ENCODE results near the gene PARD3.
A peak's percentile ranks its signal among the peaks of the same experiment; 100 is the strongest.
"Not testable (repeated sequence)": the region's sequence is repeated elsewhere in the genome, so short reads cannot be mapped to it uniquely, and the experiment has no call there.

PARD3 gene

DNA sequence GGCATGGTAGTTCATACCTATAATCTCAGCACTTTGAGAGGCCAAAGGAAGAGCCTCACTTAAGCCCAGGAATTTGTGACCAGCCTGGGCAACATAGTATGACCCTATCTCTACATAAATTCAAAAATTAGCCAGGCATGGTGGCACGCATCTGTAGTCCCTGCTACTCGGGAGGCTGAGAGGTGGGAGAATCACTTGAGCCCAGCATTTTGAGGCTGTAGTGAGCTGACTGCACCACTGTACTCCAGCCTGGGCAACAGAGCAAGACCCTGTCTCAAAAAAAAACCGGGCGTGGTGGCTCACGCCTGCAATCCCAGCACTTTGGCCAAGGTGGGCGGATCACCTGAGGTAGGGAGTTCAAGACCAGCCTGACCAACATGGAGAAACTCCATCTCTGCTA, 19.8 kb downstream of the PARD3 start:
- DNase-seq, result no peak

GRCh38 chr10:34794835-34795234, 20.3 kb downstream of the PARD3 start:
- DNase-seq, result no peak

DNA sequence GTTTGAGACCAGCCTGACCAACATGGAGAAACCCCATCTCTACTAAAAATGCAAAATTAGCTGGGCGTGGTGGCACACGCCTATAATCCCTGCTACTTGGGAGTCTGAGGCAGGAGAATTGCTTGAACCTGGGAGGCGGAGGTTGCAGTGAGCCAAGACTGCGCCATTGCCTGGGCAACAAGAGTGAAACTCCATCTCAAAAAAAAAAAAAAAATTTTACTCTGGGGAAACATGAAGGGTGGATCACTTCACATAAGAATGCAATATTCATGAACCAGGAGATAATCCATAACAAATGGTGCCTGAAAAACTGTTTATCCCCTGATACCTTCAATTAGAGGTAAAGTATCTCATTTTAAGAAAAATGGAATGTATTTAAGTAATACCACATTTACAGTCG, 21.5 kb downstream of the PARD3 start:
- DNase-seq, result not testable (repeated sequence)

GRCh38 chr10:34792881-34793280, 22.2 kb downstream of the PARD3 start:
- DNase-seq, result no peak

GRCh38 chr10:34791947-34792346, 23.1 kb downstream of the PARD3 start:
- DNase-seq, result no peak

DNA sequence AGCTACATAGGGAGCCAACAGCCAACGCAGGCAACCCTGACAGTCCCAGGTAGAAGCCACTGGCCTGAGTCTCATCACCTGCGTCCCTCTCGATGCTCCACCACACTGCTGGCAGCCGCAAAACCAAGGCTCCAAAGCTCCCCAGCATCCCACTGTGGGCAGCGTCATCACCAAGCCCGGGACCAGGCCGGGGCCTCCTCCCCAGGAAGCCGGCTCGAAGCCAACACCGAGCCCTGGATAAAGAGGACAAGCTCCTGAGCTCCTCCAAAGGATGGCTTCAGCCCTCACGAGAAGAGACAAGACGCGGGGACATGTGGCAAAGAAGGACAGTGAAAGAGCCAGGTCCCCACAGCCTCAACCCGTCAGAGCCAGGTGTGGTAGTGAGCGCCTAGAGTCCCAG, 23.9 kb downstream of the PARD3 start:
- no peak for DNase-seq

- no peak for DNase-seq
Observed at GRCh38 chr10:34789966-34790506, 25.1 kb downstream of the PARD3 start.

- no peak for DNase-seq
Observed at GRCh38 chr10:34786464-34786863, 28.6 kb downstream of the PARD3 start.

- DNase-seq, result no peak
Observed at GRCh38 chr10:34781711-34782110, 33.4 kb downstream of the PARD3 start.

GRCh38 chr10:34780818-34781380, 34.2 kb downstream of the PARD3 start:
- no peak for DNase-seq

- DNase-seq, result no peak
Observed at GRCh38 chr10:34778237-34778636, 36.9 kb downstream of the PARD3 start.

GRCh38 chr10:34776090-34776690, 38.9 kb downstream of the PARD3 start:
- DNase-seq, result no peak

- DNase-seq, result no peak
Observed at GRCh38 chr10:34775044-34775637, 40.0 kb downstream of the PARD3 start.

GRCh38 chr10:34773636-34774630, 41.2 kb downstream of the PARD3 start:
- no peak for DNase-seq

DNA sequence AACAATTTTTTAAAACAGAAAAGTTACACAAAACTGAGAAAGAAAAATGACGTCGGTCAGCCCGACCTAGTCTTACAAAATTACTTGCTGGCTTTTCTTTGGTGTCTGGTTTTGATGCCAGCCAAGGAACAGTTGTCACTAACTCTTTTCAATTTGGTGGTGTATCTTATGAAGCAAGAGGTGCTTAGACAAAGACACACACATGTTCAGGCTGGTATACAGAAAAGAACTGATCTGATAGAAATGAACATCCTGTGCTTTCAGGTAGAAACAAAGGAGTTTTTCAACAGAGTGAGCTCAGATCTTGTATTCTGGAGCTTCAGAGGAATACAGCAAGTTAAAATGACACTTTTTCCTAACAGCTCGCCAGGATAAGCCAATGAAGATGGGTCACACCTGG, 43.6 kb downstream of the PARD3 start:
- no peak for DNase-seq

GRCh38 chr10:34771106-34771505, 44.0 kb downstream of the PARD3 start:
- no peak for DNase-seq

DNA sequence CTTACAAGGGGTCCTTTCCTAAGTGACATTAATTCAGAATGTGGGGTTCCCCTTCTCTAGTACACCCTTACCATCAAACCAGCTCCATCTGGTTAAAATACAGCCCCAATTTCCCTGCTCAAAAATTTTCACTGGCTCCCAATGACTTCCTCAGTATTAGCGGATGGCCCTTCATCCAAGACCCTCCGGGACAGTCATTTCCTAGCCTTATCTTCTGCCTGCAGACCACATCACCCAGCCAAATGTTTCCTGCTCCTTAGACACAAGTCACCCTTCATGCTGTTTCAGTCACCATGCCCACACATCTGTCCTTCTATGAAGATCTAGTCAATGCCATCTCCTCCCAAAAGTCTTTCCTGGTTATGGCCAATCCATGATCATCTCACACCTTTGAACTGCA, 45.2 kb downstream of the PARD3 start:
- no peak for DNase-seq

- DNase-seq, result peak; percentile 55
Observed at GRCh38 chr10:34768972-34769330, 46.1 kb downstream of the PARD3 start.

DNA sequence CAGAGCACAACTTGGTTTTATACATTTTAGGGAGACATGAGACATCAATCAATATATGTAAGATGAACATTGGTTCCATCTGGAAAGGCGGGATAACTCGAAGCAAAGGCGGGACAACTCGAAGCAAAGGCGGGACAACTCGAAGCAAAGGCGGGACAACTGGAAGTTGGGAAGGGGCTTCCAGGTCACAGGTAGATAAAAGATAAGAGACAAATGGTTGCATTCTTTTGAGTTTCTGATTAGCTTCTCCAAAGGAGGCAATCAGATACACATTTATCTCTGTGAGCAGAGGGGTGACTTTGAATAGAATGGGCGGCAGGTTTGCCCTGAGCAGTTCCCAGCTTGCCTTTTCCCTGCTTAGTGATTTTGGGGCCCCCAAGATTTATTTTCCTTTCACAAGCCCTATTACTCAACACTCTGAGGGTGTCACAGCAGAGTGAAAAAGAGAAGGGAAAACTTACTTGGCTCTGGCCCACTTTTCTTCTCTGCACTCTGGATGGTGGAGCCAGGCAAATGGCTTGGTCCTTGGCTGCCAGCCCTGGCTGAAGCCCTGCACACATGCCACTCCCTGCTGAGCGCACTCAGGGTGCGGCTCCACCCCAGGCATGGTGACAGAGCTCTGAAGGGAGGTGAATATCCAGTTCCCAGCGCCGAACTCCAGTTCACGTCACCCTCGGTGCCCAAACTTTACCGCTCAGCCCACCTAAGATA, 46.7 kb downstream of the PARD3 start:
- DNase-seq, result peak; percentile 69

DNA sequence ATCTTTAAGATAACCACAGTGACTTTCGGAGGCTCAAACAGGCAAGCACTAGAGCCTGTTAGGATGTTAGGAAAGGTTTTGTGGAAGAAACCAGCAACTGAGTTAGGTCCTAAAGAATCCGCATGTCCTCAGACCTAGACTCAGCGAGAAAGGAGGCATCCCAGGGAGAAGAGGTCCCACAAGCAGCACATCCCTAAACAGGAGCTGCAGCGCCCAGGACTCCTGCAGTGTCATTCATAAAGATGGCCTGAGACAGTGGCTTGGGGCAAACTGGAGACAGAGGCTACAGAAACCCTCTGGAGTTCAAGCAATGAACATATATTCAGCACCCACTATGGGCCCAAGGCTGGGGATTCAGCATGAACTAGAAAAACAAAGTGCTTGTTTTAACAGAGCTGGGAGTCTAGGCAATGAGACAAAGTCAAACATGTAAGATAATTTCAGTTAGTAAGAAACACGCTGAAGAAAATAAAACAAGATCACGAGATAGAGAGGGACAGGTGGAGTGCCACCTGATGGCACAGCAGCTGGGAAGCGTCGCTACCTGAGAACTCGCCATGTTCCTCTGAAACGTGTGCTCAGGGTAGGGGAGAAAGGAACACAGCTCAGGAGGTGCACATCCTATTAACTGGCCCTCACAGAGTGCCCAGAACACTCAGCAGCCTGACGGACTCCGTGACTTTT, 48.1 kb downstream of the PARD3 start:
- DNase-seq, result no peak

DNA sequence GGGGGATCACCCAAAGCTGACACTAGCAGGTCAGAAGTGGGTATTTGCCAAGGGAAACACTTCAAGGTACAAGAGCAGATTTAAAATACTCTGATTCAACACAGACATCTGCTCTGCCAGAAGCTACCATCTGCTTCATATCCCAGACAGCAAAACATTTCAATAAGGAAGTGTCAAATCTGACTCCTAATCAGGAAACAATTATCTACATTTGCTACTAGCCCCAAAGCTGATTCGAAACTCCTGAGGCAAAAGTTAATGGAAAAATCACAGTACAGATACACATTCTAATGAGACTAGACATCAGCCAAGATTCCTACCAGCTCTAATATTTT, 48.9 kb downstream of the PARD3 start:
- peak; percentile 64 for DNase-seq

- DNase-seq, result no peak
Observed at GRCh38 chr10:34764472-34764946, 50.6 kb downstream of the PARD3 start.

Data from NCI-H446 treated with DMSO at 0.1 percent for 48 hours (cell line).